NOMO-1 (cell line): ENCODE data around the gene PDE4DIP.
"Not testable (repeated sequence)": the region's sequence is repeated elsewhere in the genome, so short reads cannot be mapped to it uniquely, and the experiment has no call there.

Source experiments
- DNase-seq, 2 experiments: peaks; one replicate each; lab custom pipeline; 2025; ENCODE audit not compliant: unreplicated experiment in 2 of 2; lab: John Stamatoyannopoulos, UW

Gene PDE4DIP

GRCh38 chr1:149018577-149018976 is 174.3 kb downstream of the PDE4DIP start:
- DNase-seq: not testable (repeated sequence)

- DNase-seq: not testable (repeated sequence)
These were observed 180.1 kb downstream of the PDE4DIP start for GRCh38 chr1:149024327-149024726.

- DNase-seq: not testable (repeated sequence)
These were observed 189.7 kb downstream of the PDE4DIP start for GRCh38 chr1:149033916-149034315.

GRCh38 chr1:149043056-149043455 is 198.8 kb downstream of the PDE4DIP start:
- not testable (repeated sequence) for DNase-seq

GRCh38 chr1:149064611-149065010 is 220.4 kb downstream of the PDE4DIP start:
- not testable (repeated sequence) for DNase-seq

GRCh38 chr1:149075505-149076127 is 231.4 kb downstream of the PDE4DIP start:
- DNase-seq: not testable (repeated sequence)
